ENCODE results near the gene MTAP.

MTAP gene

DNA sequence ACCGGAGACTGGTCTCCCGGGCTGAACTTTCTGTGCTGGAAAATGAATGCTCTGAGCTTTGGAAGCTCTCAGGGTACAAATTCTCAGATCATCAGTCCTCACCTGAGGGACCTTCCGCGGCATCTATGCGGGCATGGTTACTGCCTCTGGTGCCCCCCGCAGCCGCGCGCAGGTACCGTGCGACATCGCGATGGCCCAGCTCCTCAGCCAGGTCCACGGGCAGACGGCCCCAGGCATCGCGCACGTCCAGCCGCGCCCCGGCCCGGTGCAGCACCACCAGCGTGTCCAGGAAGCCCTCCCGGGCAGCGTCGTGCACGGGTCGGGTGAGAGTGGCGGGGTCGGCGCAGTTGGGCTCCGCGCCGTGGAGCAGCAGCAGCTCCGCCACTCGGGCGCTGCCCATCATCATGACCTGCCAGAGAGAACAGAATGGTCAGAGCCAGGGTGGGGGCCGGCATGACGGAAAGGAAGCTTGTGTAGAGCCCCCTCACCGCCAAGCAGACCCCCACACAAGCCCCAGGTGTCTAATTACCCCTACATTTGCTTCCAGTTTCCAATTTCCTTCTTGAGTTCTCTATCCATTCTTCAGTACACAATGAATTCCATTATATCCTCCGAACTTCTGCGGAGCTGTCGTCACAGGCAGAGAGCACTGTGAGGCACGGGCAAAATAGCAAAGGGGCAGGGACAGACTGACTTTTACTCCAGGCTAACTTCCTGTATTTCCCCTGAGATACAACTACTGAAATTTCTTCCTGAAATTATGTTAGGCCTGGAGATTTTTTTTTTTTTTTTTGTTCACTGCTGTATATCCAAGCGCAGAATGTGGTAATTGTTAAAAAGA is 168.6 kb downstream of the MTAP start:
- DNase-seq, result no peak

DNA sequence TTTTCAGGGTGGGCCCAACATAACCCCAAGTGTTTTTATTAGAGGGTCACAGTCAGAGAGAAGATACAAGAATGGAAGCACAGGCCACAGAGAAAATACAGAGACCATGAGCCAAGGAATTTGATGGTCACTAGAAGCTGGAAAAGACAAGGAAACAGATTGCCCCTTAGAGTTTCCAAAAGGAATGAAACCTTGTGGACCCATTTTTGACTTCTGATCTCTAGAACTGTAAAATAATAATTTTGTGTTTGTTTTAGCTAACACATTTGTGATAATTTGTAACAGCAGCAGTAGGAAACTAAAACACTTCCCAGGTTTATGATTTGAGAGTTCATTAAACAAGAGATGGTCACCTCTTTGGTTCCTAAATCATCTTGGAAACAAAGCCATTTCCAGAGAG is 169.9 kb downstream of the MTAP start:
- DNase-seq, result no peak

DNA sequence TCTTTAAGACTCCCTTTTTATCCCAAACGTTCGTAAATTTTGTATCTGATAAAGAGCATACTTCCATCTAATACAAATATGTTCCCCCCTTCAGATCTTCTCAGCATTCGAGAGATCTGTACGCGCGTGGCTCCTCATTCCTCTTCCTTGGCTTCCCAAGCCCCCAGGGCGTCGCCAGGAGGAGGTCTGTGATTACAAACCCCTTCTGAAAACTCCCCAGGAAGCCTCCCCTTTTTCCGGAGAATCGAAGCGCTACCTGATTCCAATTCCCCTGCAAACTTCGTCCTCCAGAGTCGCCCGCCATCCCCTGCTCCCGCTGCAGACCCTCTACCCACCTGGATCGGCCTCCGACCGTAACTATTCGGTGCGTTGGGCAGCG is 171.9 kb downstream of the MTAP start:
- no peak for DNase-seq

DNA sequence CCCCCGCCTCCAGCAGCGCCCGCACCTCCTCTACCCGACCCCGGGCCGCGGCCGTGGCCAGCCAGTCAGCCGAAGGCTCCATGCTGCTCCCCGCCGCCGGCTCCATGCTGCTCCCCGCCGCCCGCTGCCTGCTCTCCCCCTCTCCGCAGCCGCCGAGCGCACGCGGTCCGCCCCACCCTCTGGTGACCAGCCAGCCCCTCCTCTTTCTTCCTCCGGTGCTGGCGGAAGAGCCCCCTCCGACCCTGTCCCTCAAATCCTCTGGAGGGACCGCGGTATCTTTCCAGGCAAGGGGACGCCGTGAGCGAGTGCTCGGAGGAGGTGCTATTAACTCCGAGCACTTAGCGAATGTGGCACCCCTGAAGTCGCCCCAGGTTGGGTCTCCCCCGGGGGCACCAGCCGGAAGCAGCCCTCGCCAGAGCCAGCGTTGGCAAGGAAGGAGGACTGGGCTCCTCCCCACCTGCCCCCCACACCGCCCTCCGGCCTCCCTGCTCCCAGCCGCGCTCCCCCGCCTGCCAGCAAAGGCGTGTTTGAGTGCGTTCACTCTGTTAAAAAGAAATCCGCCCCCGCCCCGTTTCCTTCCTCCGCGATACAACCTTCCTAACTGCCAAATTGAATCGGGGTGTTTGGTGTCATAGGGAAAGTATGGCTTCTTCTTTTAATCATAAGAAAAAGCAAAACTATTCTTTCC is 172.4 kb downstream of the MTAP start:
- DNase-seq, result no peak

DNA sequence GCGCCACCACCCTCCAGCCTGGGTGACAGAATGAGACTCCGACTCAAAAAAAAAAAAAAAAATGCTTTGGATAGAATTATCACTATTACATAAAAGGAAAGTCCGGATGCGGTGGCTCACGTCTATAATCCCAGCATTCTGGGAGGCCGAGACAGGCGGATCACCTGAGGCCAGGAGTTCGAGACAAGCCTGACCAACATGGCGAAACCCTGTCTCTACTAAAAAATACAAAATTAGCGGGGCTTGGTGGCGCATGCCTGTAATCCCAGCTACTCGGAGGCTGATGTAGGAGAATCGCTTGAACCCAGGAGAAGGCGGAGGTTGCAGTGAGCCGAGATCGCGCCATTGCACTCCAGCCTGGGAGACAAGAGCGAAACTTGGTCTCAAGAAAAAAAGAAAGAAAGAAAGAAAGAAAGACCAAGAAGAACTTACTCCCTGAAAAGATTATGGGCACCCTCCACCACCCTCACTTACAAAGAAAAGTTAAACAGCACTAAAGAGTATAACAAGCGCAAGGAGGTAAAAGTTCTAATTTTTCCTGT is 174.0 kb downstream of the MTAP start:
- no peak for DNase-seq

DNA sequence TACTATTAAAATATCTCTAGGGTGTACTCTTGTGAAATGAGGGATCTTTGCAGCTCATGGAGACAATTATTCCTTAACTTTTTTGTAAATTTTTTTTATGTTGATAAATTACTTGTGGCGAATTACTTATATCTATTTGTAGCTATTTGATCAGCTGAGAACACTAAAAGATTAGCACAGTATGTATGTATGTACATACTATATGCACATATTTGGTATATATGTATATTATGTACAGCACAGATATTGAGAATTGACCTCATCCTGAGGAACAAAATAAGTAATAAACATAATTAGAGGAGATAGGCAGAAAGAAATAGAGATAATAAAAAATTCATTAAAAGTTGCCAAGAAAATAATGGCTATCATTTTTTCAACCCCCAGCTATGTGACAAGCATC is 180.0 kb downstream of the MTAP start:
- DNase-seq, result no peak

DNA sequence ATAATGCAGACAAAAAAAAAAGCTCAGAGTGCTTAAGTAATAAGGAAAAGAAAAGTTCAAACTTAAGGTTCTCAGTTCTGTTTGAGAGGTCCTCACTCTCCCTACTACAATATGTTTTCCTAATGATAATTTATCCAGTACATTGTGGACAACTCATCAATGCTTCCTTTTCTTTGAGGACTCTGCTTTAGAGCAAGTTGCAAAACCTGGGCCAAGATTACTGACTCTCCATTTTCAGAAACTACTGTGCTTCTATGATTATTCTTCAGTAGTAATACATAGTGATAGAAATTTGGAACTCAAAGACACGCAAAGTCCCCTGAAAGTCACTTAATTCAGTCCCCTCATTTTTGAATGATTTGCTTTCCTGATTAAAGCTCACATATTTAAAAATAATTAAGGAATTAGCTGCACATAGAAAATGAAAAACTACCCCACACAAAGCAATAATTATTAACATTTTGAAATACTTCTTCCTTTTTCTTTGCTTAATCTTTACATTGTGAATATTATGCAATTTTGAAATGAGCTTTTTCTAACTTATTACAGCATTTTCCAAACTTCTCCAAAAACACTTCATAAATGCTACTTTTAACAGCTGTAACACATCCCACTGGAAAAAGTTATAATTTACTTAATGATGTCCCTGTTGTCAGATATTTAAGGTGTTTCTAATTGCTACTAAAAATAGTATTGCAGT is 180.6 kb downstream of the MTAP start:
- DNase-seq, result no peak

DNA sequence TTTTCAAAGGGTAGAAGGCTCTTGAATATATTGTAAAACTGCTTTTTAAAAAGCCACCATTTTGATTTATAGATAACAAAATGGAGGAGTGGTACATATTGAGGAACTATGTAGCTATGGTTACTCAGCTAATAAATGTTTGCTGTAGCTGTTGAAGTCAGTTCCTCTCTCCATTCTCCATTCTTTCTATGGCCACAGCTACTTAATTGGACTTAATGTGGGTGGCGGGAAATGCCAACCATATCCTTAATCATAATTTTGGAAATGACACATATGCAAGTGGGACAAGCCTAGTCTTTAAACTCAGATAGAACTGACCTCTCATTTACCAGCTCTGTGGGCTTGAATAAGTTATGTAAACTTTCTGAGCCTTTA is 181.1 kb downstream of the MTAP start:
- no peak for DNase-seq

DNA sequence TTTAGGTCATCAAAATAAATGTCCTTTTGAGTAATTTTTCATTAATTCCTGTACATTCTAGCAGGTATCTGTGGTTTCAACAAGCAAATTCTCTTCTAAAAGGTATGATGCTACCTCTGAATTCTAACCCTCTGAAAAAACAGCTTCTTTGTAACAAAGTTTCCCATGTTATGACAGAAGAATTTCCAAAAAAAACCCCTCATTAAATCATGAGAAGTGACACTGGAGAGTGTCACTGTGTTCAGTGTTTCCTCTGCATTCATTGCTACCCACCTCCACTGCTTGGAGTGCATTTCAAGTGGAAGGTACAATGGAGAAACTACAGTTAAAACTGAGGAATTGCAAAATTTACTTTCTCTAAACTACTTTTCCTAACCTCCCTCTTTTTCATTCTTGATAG is 181.7 kb downstream of the MTAP start:
- DNase-seq, result no peak

DNA sequence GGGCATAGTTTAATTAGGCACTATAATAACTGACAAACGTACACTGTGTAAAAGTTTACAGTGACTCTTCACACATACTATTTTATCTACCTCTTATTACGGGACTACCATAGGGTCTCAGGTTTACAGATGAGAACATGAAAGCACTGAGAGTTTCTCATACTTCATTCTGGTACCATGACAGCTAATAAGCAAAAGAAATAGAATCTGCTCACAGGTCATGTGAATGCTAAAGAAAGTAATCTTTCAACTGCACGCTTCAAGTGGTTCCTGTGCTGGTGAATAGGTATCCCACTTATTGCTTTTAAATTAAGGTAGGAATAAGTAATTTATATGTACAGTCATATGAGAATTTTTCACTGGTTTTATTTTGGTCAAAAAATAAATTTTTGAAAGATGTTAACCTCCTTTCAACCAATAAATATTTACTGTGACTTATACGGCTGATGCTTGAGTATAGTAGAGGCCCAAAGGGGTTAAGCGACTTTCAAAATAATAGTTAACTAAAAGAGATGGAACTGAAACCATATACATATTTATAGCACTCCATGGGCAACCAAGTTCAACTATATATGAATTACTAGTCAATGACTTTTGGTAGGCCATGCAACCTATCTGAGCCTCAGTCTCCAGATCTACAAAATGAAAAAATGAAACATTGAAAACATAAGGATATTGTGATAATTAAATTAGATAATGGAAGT is 183.7 kb downstream of the MTAP start:
- no peak for DNase-seq

Data from bone marrow (tissue), 2 donors.